Upper lobe of right lung (tissue), 1 donor: Measurements from ENCODE around the gene DCBLD2. TPM values are rescaled to one million over a fixed set of nuclear protein-coding genes. Genes with fewer than 3 reads are reported as not detected.

Source experiments
- ATAC-seq: fragments of 200-7000 bp; cut with Tn5 transposase; one replicate; pipeline ENCODE4 v1.9.1; 2020; ENCODE audit warnings: mild to moderate bottlenecking, moderate library complexity
- DNase-seq: peaks from one replicate; pipeline ENCODE4 v3.0.0-alpha.2; 2020
- H3K27ac ChIP-seq: fragments of 200-600 bp; one replicate; pipeline ENCODE4 v1.8.0; 2022
- H3K27me3 ChIP-seq: fragments of 200-600 bp; one replicate; pipeline ENCODE4 v1.8.0; 2022; ENCODE audit warnings: mild to moderate bottlenecking
- H3K36me3 ChIP-seq: fragments of 200-600 bp; one replicate; pipeline ENCODE4 v1.8.0; 2022
- H3K4me1 ChIP-seq: fragments of 200-600 bp; one replicate; pipeline ENCODE4 v1.8.0; 2022
- H3K4me3 ChIP-seq: fragments of 200-600 bp; one replicate; pipeline ENCODE4 v1.8.0; 2022; ENCODE audit warnings: mild to moderate bottlenecking
- H3K9me3 ChIP-seq: fragments of 200-600 bp; one replicate; pipeline ENCODE4 v1.8.0; 2022
- CTCF ChIP-seq: fragments of 200-600 bp; IDR thresholded peaks from one replicate; pipeline ENCODE4 v1.8.0; 2022; ENCODE audit warnings: antibody characterized with exemption
- intact Hi-C: fragments of 100-400 bp; cut with DNase I; formaldehyde crosslinking; loops from one replicate; pipeline ENCODE4 v1.11.0; 2022
- total RNA-seq: library from RNA; stranded (reverse); fragmentation: NEBNext Ultra II Directional; extraction: Animal tissue kit (Norgen Biotek cat#: 25700); gene quantifications from one replicate; pipeline ENCODE4 v1.2.1, GENCODE V29; 2021
- donor health status: DM: no; HTN: yes; CAD: no; lungs with severe emphysema.

Gene DCBLD2
- total RNA-seq, 1 donor from 2014 or later: 35.8 TPM

- H3K27me3 ChIP-seq: no peaks in the 10 kb centered on the region
- no peaks in the 10 kb centered on the region for H3K9me3 ChIP-seq
- H3K4me3 ChIP-seq: peak within 1 kb of the TSS; percentile 39
- peak within 1 kb of the TSS; percentile 65 for H3K27ac ChIP-seq
- TF ChIP-seq CTCF: no peak
- H3K4me1 ChIP-seq: peaks cover 38% of the 10 kb centered on the region
- intact Hi-C loops: no loop called here
- ATAC-seq (peak; percentile 84), DNase-seq (no peak)
- no peaks in the 10 kb centered on the region for H3K36me3 ChIP-seq
These were observed 138.4 kb downstream of the DCBLD2 start, which contains the start of gene ST3GAL6 for GRCh38 chr3:98763076-98763475. Gene ST3GAL6 (plus strand): TSS chr3:98763340. CDS start chr3:98768441, 5,101 bp downstream.

GRCh38 chr3:98761643-98762229 lies 139.8 kb downstream of the DCBLD2 start:
- peaks cover 38% of the 10 kb centered on the region for H3K4me1 ChIP-seq
- peak overlapping the region; percentile 34 for H3K27ac ChIP-seq
- DNase-seq: no peak
- H3K36me3 ChIP-seq: no peaks in the 10 kb centered on the region
- H3K27me3 ChIP-seq: no peaks in the 10 kb centered on the region
- ATAC-seq: peak; percentile 59
- TF ChIP-seq CTCF: no peak
- H3K9me3 ChIP-seq: no peaks in the 10 kb centered on the region
- no peak overlapping the region for H3K4me3 ChIP-seq
- intact Hi-C loops: no loop called here

GRCh38 chr3:98759629-98760028 lies 141.9 kb downstream of the DCBLD2 start:
- intact Hi-C loops: no loop called here
- DNase-seq (no peak), ATAC-seq (no peak)
- no peak overlapping the region for H3K4me3 ChIP-seq
- TF ChIP-seq CTCF: no peak
- no peaks in the 10 kb centered on the region for H3K27me3 ChIP-seq
- no peaks in the 10 kb centered on the region for H3K36me3 ChIP-seq
- peaks cover 24% of the 10 kb centered on the region for H3K4me1 ChIP-seq
- H3K27ac ChIP-seq: no peak overlapping the region
- H3K9me3 ChIP-seq: no peaks in the 10 kb centered on the region

DNA sequence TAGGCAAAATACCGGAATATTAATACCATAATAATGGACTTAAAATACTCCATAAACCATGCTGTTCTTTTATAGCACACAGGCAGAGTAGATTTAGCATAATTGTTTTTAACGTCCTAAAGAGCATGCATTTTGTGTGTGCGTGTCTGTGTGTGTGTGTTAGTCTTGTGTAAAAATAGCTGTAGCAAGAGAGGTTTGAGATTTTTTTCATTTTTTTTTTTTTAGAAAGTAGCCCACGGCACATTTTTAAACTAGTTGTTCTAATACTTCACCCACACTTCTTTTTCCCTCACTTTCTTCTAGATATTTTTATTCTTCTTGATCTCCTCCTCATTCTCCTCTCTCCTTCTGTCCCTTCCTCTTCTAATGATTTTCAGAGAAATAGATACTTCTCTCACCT lies 145.9 kb downstream of the DCBLD2 start:
- H3K4me3 ChIP-seq: no peak overlapping the region
- TF ChIP-seq CTCF: no peak
- ATAC-seq: no peak
- H3K27me3 ChIP-seq: no peaks in the 10 kb centered on the region
- no peak overlapping the region for H3K27ac ChIP-seq
- intact Hi-C loops: no loop called here
- DNase-seq: no peak
- H3K9me3 ChIP-seq: no peaks in the 10 kb centered on the region
- no peaks in the 10 kb centered on the region for H3K36me3 ChIP-seq
- H3K4me1 ChIP-seq: no peaks in the 10 kb centered on the region

GRCh38 chr3:98754483-98754882 lies 147.0 kb downstream of the DCBLD2 start:
- Histone ChIP-seq H3K9me3 (no peaks in the 10 kb centered on the region), H3K27me3 (no peaks in the 10 kb centered on the region), H3K27ac (no peak overlapping the region), H3K4me3 (no peak overlapping the region), H3K4me1 (no peaks in the 10 kb centered on the region), H3K36me3 (no peaks in the 10 kb centered on the region)
- no peak for TF ChIP-seq CTCF
- no peak for DNase-seq
- intact Hi-C loops: no loop called here
- no peak for ATAC-seq
